Adrenal gland (tissue), 5 donors: Measurements from ENCODE around the gene KBTBD7.

ENCODE experiments used
- CTCF ChIP-seq, 6 experiments: fragments of 450-650 bp in 4 of 6; fragments of 200-600 bp in 2 of 6; sonication (generic) in 1 of 6; IDR thresholded peaks; 1 replicate in 5 of 6; 2 replicates in 1 of 6; pipeline versions ENCODE4 v1.5.1 to v1.8.0; 2016 to 2021; ENCODE audit warnings: antibody characterized with exemption in 6 of 6, mild to moderate bottlenecking in 2 of 6, moderate library complexity in 1 of 6
- POLR2A ChIP-seq, 2 donors: fragments of 450-650 bp; IDR thresholded peaks; one replicate each; pipeline ENCODE4 v1.6.1; 2017; ENCODE audit warnings: antibody characterized with exemption in 2 of 2, mild to moderate bottlenecking in 2 of 2, moderate library complexity in 1 of 2
- donor health status: DM: no; HTN: no; CAD: no.

DNA sequence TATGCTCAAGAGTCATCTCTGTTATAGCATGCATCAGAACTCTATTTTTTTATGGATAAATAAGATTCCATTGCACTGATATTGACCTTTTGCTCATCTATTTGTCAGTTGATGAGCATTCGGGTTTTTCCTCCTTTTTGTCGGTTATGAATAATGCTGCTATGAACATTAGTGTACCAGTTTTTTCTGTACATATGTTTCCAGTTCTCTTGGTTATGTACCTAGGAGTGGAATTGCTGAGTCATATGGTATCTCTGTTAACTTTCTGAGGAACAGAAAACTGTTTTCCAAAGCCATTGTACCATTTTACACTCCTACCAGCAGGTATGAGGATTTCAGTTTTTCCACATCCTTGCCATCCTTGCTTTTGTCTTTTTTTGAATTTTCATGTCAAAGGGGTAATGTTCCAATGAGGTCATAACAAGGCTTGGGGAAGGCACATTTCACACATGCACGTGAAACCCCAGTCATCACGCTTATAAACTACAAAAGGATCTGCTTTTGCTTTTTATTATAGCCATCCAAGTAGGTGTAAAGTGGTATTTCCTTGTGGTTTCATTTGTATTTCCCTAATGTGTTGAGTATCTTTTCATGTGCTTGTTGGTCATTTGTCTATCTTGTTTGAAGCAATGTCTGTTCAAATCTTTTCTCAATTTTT lies 14.6 kb downstream of the KBTBD7 start:
- TF ChIP-seq POLR2A (IDR thresholded peaks at IDR 0.05) (no peak), CTCF (IDR thresholded peaks at IDR 0.05) (no peak)
